H1 (cell line): ENCODE measurements around the gene SHMT2. TPM values are rescaled to one million over a fixed set of nuclear protein-coding genes. Genes with fewer than 3 reads are reported as not detected.

Experiments used
- EZH2 ChIP-seq: fragments of 200-600 bp; sonication (generic); IDR thresholded peaks from 2 replicates; pipeline ENCODE4 v1.7.1; 2012; ENCODE audit warnings: low read depth, mild to moderate bottlenecking, moderate library complexity, low read length, inconsistent platforms; ENCODE audit not compliant: severe bottlenecking
- RAD21 ChIP-seq, 2 experiments: IDR thresholded peaks in 1 of 2; conservative IDR thresholded peaks in 1 of 2; 2 replicates each; pipeline ENCODE4 v1.6.1; 2011; ENCODE audit warnings: low read depth in 2 of 2, low read length in 2 of 2, improper control_type of control experiment in 1 of 2, inconsistent platforms in 1 of 2, mild to moderate bottlenecking in 1 of 2, moderate library complexity in 1 of 2
- SP4 ChIP-seq: IDR thresholded peaks from 2 replicates; pipeline ENCODE4 v1.6.1; 2012; ENCODE audit warnings: low read length, inconsistent platforms
- polyA plus RNA-seq, 7 experiments: library from polyadenylated mRNA; depleted of rRNA in 3 of 7; stranded (reverse) in 5 of 7; unstranded in 2 of 7; fragments of >200 nt in 5 of 7; fragments of 200-250 nt in 2 of 7; gene quantifications; 1 replicate in 5 of 7; 2 replicates in 1 of 7; 4 replicates in 1 of 7; pipeline versions ENCODE4 v1.2.1 to v1.2.3, GENCODE V29; 2011 to 2013; ENCODE audit warnings: missing spikeins in 2 of 7, mixed read lengths in 2 of 7
- total RNA-seq: library from RNA; stranded (reverse); fragmentation: NEBNext Ultra II Directional; extraction: Animal tissue kit (Norgen Biotek cat#: 25700); gene quantifications from 2 replicates; pipeline ENCODE4 v1.2.1, GENCODE V29; 2021
- TF ChIP-seq, protein P1 (sequence below): fragments of 300-600 bp; sonication (generic); IDR thresholded peaks from 2 replicates; pipeline ENCODE4 v1.7.1; 2012; ENCODE audit warnings: low read length, moderate library complexity, mild to moderate bottlenecking, inconsistent platforms; ENCODE audit not compliant: insufficient replicate concordance

SHMT2 gene
- total and polyA plus RNA-seq, 2 of the 8 experiments (the other 6 are each of a cell fraction or from before 2014, with no cell fraction given) = 274 to 520 TPM

DNA sequence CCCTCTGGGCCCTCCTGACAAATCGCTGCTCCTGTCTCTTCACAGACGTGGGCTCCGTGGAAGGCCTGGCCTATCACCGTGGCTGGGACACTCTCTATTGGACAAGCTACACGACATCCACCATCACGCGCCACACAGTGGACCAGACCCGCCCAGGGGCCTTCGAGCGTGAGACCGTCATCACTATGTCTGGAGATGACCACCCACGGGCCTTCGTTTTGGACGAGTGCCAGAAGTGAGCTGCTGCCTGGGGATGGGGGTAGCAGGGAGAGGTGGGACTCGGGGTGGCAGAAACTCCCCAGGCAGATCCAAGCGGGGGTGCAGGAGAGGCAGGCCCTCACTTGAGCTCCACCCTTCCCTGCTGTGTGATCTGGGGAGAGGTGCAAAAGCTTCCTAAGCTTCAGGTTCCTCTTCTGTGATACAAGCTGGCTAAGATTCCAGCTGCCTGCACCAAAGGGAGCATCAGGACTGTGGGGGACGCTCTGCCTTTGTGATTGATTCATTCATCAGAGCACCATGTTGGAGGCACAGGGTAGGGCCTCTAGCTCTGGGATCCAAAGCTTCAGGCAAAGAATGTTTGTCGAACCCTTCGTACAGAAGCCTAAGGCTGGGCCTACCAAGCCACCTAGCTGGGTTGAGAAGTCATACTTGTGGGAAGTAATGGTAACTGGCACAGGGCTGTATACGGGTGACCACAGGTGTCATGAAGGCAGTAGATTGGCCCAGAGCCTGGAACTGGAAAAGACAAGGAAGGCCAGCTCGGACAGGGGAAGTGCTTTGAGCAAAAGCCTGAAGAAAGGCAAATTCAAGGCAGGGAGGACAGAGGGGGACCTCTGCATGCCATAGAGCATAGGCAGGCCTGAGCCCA is 42.1 kb upstream of the SHMT2 start (continued):
- TF ChIP-seq, protein P1, sequence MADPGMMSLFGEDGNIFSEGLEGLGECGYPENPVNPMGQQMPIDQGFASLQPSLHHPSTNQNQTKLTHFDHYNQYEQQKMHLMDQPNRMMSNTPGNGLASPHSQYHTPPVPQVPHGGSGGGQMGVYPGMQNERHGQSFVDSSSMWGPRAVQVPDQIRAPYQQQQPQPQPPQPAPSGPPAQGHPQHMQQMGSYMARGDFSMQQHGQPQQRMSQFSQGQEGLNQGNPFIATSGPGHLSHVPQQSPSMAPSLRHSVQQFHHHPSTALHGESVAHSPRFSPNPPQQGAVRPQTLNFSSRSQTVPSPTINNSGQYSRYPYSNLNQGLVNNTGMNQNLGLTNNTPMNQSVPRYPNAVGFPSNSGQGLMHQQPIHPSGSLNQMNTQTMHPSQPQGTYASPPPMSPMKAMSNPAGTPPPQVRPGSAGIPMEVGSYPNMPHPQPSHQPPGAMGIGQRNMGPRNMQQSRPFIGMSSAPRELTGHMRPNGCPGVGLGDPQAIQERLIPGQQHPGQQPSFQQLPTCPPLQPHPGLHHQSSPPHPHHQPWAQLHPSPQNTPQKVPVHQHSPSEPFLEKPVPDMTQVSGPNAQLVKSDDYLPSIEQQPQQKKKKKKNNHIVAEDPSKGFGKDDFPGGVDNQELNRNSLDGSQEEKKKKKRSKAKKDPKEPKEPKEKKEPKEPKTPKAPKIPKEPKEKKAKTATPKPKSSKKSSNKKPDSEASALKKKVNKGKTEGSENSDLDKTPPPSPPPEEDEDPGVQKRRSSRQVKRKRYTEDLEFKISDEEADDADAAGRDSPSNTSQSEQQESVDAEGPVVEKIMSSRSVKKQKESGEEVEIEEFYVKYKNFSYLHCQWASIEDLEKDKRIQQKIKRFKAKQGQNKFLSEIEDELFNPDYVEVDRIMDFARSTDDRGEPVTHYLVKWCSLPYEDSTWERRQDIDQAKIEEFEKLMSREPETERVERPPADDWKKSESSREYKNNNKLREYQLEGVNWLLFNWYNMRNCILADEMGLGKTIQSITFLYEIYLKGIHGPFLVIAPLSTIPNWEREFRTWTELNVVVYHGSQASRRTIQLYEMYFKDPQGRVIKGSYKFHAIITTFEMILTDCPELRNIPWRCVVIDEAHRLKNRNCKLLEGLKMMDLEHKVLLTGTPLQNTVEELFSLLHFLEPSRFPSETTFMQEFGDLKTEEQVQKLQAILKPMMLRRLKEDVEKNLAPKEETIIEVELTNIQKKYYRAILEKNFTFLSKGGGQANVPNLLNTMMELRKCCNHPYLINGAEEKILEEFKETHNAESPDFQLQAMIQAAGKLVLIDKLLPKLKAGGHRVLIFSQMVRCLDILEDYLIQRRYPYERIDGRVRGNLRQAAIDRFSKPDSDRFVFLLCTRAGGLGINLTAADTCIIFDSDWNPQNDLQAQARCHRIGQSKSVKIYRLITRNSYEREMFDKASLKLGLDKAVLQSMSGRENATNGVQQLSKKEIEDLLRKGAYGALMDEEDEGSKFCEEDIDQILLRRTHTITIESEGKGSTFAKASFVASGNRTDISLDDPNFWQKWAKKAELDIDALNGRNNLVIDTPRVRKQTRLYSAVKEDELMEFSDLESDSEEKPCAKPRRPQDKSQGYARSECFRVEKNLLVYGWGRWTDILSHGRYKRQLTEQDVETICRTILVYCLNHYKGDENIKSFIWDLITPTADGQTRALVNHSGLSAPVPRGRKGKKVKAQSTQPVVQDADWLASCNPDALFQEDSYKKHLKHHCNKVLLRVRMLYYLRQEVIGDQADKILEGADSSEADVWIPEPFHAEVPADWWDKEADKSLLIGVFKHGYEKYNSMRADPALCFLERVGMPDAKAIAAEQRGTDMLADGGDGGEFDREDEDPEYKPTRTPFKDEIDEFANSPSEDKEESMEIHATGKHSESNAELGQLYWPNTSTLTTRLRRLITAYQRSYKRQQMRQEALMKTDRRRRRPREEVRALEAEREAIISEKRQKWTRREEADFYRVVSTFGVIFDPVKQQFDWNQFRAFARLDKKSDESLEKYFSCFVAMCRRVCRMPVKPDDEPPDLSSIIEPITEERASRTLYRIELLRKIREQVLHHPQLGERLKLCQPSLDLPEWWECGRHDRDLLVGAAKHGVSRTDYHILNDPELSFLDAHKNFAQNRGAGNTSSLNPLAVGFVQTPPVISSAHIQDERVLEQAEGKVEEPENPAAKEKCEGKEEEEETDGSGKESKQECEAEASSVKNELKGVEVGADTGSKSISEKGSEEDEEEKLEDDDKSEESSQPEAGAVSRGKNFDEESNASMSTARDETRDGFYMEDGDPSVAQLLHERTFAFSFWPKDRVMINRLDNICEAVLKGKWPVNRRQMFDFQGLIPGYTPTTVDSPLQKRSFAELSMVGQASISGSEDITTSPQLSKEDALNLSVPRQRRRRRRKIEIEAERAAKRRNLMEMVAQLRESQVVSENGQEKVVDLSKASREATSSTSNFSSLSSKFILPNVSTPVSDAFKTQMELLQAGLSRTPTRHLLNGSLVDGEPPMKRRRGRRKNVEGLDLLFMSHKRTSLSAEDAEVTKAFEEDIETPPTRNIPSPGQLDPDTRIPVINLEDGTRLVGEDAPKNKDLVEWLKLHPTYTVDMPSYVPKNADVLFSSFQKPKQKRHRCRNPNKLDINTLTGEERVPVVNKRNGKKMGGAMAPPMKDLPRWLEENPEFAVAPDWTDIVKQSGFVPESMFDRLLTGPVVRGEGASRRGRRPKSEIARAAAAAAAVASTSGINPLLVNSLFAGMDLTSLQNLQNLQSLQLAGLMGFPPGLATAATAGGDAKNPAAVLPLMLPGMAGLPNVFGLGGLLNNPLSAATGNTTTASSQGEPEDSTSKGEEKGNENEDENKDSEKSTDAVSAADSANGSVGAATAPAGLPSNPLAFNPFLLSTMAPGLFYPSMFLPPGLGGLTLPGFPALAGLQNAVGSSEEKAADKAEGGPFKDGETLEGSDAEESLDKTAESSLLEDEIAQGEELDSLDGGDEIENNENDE = no peak
- TF ChIP-seq EZH2 (no peak), SP4 (no peak), RAD21 (IDR thresholded peaks at IDR 0.05 in 1 of 2, conservative IDR thresholded peaks at IDR 0.05 in 1 of 2; ENCODE audit: low read depth in 2 of 2, low read length in 2 of 2) (no peak)
